Type B pancreatic cell (in vitro differentiated cells): Measurements from ENCODE around the gene ERO1B. TPM values are rescaled to one million over a fixed set of nuclear protein-coding genes. Genes with fewer than 3 reads are reported as not detected.
A peak's percentile ranks its signal among the peaks of the same experiment; 100 is the strongest.

Experiments used
- DNase-seq: peaks from one replicate; pipeline ENCODE4 v3.0.0; 2021; ENCODE audit warnings: mixed read lengths; ENCODE audit not compliant: unreplicated experiment; ENCODE audit errors: extremely low spot score
- H3K27ac Mint-ChIP-seq: 2 replicates; pipeline ENCODE4 v1.8.0; 2021; ENCODE audit warnings: mild to moderate bottlenecking, mixed read lengths
- H3K27me3 Mint-ChIP-seq: 2 replicates; pipeline ENCODE4 v1.8.0; 2021; ENCODE audit warnings: mixed read lengths
- H3K36me3 Mint-ChIP-seq: 2 replicates; pipeline ENCODE4 v1.8.0; 2021; ENCODE audit warnings: mixed read lengths
- H3K4me1 Mint-ChIP-seq: one replicate; pipeline ENCODE4 v1.8.0; 2021; ENCODE audit warnings: mixed read lengths; ENCODE audit not compliant: unreplicated experiment
- H3K4me3 Mint-ChIP-seq: 2 replicates; pipeline ENCODE4 v1.8.0; 2021; ENCODE audit warnings: mild to moderate bottlenecking, mixed read lengths
- H3K9me3 Mint-ChIP-seq: 2 replicates; pipeline ENCODE4 v1.8.0; 2021; ENCODE audit warnings: mixed read lengths
- CTCF ChIP-seq: fragments of 200-600 bp; sonication (generic); conservative IDR thresholded peaks from 2 replicates; pipeline ENCODE4 v1.5.0; 2021; ENCODE audit warnings: antibody characterized with exemption, mild to moderate bottlenecking
- total RNA-seq: library from RNA; stranded (reverse); gene quantifications from 2 replicates; pipeline ENCODE4 v1.2.1, GENCODE V29; 2021; ENCODE audit warnings: low replicate concordance

ERO1B gene
- total RNA-seq, 1 donor from 2014 or later: 33.0 TPM

- no peaks in the 10 kb centered on the region for H3K27me3 Mint-ChIP-seq
- no peak for DNase-seq
- H3K36me3 Mint-ChIP-seq: no peaks in the 10 kb centered on the region
These were observed 25.7 kb upstream of the ERO1B start for GRCh38 chr1:236307435-236307834.

GRCh38 chr1:236304682-236305081 lies 22.9 kb upstream of the ERO1B start:
- no peak overlapping the region for H3K27ac Mint-ChIP-seq
- peaks cover 5% of the 10 kb centered on the region for H3K4me1 Mint-ChIP-seq
- no peak overlapping the region for H3K4me3 Mint-ChIP-seq
- H3K36me3 Mint-ChIP-seq: no peaks in the 10 kb centered on the region
- H3K9me3 Mint-ChIP-seq: no peaks in the 10 kb centered on the region
- no peaks in the 10 kb centered on the region for H3K27me3 Mint-ChIP-seq
- TF ChIP-seq CTCF: no peak
- DNase-seq: no peak

More at GRCh38 chr1:236307435-236307834, 25.7 kb upstream of the ERO1B start:
- H3K27ac Mint-ChIP-seq: no peak overlapping the region
- H3K9me3 Mint-ChIP-seq: no peaks in the 10 kb centered on the region
- H3K4me1 Mint-ChIP-seq: peaks cover 5% of the 10 kb centered on the region
- TF ChIP-seq CTCF: peak; percentile 44
- no peak overlapping the region for H3K4me3 Mint-ChIP-seq

GRCh38 chr1:236303675-236304074 lies 21.9 kb upstream of the ERO1B start:
- Mint-ChIP-seq H3K4me1 (peaks cover 5% of the 10 kb centered on the region), H3K36me3 (no peaks in the 10 kb centered on the region), H3K9me3 (no peaks in the 10 kb centered on the region), H3K27me3 (no peaks in the 10 kb centered on the region), H3K4me3 (no peak overlapping the region), H3K27ac (no peak overlapping the region)
- no peak for TF ChIP-seq CTCF
- no peak for DNase-seq

GRCh38 chr1:236302941-236303340 lies 21.2 kb upstream of the ERO1B start:
- DNase-seq: no peak
- no peak overlapping the region for H3K27ac Mint-ChIP-seq
- no peaks in the 10 kb centered on the region for H3K36me3 Mint-ChIP-seq
- TF ChIP-seq CTCF: no peak
- H3K27me3 Mint-ChIP-seq: no peaks in the 10 kb centered on the region
- H3K4me1 Mint-ChIP-seq: peaks cover 5% of the 10 kb centered on the region
- no peaks in the 10 kb centered on the region for H3K9me3 Mint-ChIP-seq
- H3K4me3 Mint-ChIP-seq: no peak overlapping the region

- no peaks in the 10 kb centered on the region for H3K36me3 Mint-ChIP-seq
- no peaks in the 10 kb centered on the region for H3K27me3 Mint-ChIP-seq
- no peak for DNase-seq
- no peak overlapping the region for H3K4me3 Mint-ChIP-seq
- TF ChIP-seq CTCF: no peak
- no peaks in the 10 kb centered on the region for H3K4me1 Mint-ChIP-seq
- H3K27ac Mint-ChIP-seq: no peak overlapping the region
- no peaks in the 10 kb centered on the region for H3K9me3 Mint-ChIP-seq
These were observed 20.2 kb upstream of the ERO1B start for GRCh38 chr1:236301958-236302335.
